DND-41 (cell line): ENCODE measurements around the gene TVP23C.

Source experiments
- CTCF ChIP-seq: IDR thresholded peaks from 2 replicates; pipeline ENCODE4 v1.5.1; 2012; ENCODE audit warnings: borderline replicate concordance, low read length, moderate library complexity, mild to moderate bottlenecking; ENCODE audit not compliant: poor library complexity, severe bottlenecking; ENCODE audit errors: extremely low read depth
- EZH2 ChIP-seq: IDR thresholded peaks from 3 replicates; pipeline ENCODE4 v1.6.1; 2012; ENCODE audit warnings: borderline replicate concordance, low read depth, mild to moderate bottlenecking, moderate library complexity, low read length, inconsistent platforms; ENCODE audit not compliant: severe bottlenecking

DNA sequence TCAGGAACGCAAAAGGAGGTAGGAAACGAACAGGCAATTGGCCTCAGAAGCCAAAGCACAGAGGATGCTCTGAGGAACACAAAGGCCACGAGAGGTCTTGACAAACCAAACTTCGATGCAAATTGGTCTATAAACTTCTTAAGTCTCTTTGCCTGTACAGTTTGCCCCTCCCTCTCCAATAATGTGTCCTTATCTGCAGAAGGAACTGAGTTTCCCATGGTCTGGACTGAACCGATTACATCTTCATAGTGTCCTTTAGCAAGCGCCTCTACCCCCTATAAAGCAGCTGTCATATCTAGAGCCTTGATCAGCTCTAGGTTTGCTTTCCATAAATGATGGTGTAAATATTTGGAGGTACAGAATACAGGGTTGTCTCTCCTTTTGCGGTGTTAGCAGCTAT, 92.7 kb downstream of the TVP23C start:
- TF ChIP-seq CTCF (no peak), EZH2 (no peak)
